ENCODE results near the gene METTL26.

Gene METTL26

GRCh38 chr16:626787-627453 is 9.2 kb downstream of the METTL26 start:
- TF ChIP-seq CTCF (IDR thresholded peaks at IDR 0.05; ENCODE audit: low read depth, low read length, missing control alignments), result no peak
- DNase-seq (ENCODE audit: extremely low read depth, low read depth), result peak; percentile 78
- H3K4me3 ChIP-seq (replicated peaks; ENCODE audit: low read depth, low read length), result no peak overlapping the region

- H3K4me3 ChIP-seq (replicated peaks; ENCODE audit: low read depth, low read length), result no peak overlapping the region
- TF ChIP-seq CTCF (IDR thresholded peaks at IDR 0.05; ENCODE audit: low read depth, low read length, missing control alignments), result no peak
- no peak for DNase-seq (ENCODE audit: extremely low read depth, low read depth)
These were observed 9.9 kb downstream of the METTL26 start for GRCh38 chr16:625977-626765.

GRCh38 chr16:625117-625976 is 10.8 kb downstream of the METTL26 start:
- no peak for TF ChIP-seq CTCF (IDR thresholded peaks at IDR 0.05; ENCODE audit: low read depth, low read length, missing control alignments)
- no peak for DNase-seq (ENCODE audit: extremely low read depth, low read depth)

GRCh38 chr16:624526-625070 is 11.5 kb downstream of the METTL26 start:
- H3K4me3 ChIP-seq (replicated peaks; ENCODE audit: low read depth, low read length), result no peak overlapping the region
- no peak for TF ChIP-seq CTCF (IDR thresholded peaks at IDR 0.05; ENCODE audit: low read depth, low read length, missing control alignments)
- DNase-seq (ENCODE audit: extremely low read depth, low read depth), result no peak

More at GRCh38 chr16:625117-625976, 10.8 kb downstream of the METTL26 start:
- no peak overlapping the region for H3K4me3 ChIP-seq (replicated peaks; ENCODE audit: low read depth, low read length)

- no peak for DNase-seq (ENCODE audit: extremely low read depth, low read depth)
- TF ChIP-seq CTCF (IDR thresholded peaks at IDR 0.05; ENCODE audit: low read depth, low read length, missing control alignments), result no peak
These were observed 13.2 kb downstream of the METTL26 start for GRCh38 chr16:622920-623280.

GRCh38 chr16:621526-622105 is 14.5 kb downstream of the METTL26 start:
- no peak for TF ChIP-seq CTCF (IDR thresholded peaks at IDR 0.05; ENCODE audit: low read depth, low read length, missing control alignments)
- DNase-seq (ENCODE audit: extremely low read depth, low read depth), result no peak
- H3K4me3 ChIP-seq (replicated peaks; ENCODE audit: low read depth, low read length), result no peak overlapping the region

More at GRCh38 chr16:622920-623280, 13.2 kb downstream of the METTL26 start:
- H3K4me3 ChIP-seq (replicated peaks; ENCODE audit: low read depth, low read length), result no peak overlapping the region
